Activated T-cell treated with anti-CD3 and anti-CD28 coated beads, Interleukin-2, amount 50 U/mL, for 48 hours (primary cell): ENCODE measurements around the gene BAIAP2.

Source experiments
- DNase-seq, 2 experiments: peaks; one replicate each; pipeline ENCODE4 v3.0.0-alpha.2; 2020

Gene BAIAP2

DNA sequence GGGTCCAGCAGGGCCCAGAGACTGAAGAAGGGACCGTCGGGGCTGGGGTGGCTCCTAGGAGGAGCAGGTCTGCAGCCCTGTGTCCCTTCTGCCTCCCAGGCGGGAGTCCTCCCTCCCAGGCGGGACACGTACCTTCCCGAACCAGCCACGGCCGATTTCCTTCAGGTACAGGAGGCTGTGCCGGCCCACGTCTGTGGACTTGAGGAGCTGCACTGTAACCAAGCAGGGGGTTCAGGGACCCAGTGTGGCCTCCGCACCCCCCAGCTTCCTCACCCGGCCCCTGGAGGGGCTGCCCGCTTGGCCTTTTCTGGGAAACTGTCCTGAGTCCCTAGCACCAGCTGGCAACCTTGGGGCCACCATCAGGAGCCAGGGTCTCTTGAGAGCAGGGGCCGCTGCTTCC is 93.4 kb downstream of the BAIAP2 start:
- no peak for DNase-seq

DNA sequence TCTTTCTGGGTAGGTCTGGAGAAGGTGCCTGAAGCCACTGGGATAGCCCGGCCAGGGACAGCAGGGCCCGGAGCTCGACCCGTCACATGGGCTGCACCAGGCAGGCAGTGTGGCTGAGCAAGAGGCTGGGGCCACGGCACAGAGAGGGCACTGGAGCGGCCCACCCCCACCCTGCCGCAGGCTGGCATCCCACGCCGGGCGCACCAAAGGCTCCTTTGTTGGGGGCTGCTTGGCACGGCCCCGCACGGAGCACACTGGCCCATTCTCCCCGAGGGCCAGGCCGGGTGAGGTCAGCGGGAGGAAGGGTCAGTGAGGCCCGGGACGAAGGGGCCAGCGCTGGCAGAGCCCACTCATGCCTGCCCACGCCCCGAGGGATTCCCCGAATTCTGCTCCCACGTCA is 93.8 kb downstream of the BAIAP2 start:
- no peak for DNase-seq

DNA sequence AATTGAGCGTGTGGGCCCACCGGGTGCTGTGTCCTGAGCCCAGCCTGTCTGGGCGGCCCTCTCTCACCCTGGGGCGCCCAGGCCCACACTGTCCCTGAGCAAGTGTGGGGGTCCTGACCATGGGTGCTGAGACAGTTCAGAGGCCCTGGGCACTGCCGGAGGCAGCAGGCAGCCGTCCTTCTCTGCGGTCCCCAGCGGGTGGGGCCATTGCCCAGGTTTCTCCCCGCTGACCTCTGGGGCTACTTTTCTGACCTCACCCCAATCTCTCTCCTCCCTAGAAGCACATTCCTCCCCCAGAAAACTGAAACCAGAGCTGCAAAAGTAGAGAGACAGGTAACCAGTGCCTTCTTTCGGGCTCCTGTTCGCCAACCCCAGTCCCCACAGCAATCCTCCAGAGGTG is 94.3 kb downstream of the BAIAP2 start:
- DNase-seq: no peak

DNA sequence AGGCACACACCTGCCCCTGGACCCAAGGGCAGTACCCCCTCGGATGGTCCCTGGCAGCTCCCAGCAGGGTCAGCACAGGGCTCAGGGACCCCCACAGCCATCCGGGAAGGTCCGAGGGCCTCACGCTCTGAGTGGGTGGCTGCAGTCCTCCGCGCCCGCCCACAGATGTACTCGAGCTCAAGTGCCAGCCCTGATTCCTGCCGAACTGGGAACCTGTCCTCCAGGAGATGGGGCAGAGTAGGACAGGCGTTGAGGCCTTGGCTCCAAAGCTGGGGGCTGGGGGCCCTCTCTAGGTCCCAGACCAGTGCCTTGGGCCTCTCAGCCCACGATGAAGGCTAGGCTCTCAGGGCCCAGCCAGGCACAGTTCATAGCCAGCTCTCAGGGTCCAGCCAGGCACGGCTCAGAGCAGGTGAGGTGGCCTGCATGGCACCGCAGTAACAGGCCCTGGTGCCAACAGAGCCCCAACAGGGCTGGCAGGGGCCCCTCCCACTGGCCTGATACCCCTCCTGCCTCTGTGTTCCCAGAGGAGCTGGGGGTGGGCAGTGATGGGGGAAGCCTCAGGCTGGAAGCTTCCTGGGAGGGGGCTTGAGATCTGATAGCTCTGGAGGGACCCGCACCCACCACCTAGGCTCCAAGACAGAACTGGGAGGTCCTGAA is 94.9 kb downstream of the BAIAP2 start:
- no peak for DNase-seq

DNA sequence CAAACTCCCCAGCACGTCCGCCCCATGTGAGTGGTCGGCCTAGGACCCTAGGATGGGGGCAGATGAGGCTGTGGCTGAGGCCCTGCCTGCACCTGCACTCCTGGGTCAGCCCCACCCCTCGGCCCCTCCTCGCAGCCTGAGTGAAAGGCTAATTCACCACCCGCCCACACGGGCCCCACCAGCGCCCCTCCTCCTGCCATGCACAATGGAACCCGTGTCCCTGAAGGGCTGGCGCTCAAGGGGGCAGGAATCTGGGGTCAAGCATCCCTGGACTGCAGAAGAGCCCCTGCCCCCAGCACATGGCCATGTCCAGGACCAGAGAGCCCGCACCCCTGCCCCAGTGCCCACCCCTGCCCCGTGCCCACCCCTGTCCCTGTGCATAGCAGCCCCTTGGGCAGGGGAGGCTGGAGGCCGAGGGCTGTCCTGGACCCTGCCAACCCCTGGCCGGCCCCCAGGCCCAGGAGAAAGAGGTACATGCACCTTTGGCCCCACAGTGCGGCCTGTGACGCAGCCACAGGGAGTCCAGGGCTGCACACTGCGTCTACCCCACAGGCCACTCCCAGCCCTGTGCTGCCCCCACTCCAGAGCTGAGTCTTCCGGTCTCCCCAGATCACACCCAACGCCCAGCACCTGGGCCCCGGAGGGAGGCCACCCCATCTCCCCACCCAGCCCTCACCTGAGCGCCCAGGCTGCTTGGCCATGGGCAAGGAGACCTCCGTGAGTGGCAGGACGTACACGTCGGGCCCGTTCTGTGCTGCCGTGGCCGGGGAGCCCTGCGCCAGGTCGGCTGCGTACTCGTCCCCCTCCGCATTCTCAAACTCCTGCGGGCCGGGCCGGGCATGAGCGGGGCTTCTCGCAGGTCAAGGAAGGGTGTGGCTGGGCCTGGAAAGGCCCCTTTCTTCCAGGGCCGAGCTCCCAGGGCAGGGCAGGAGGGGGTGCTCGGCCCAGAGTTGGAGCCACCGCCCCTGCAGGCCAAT is 95.7 kb downstream of the BAIAP2 start:
- no peak for DNase-seq

DNA sequence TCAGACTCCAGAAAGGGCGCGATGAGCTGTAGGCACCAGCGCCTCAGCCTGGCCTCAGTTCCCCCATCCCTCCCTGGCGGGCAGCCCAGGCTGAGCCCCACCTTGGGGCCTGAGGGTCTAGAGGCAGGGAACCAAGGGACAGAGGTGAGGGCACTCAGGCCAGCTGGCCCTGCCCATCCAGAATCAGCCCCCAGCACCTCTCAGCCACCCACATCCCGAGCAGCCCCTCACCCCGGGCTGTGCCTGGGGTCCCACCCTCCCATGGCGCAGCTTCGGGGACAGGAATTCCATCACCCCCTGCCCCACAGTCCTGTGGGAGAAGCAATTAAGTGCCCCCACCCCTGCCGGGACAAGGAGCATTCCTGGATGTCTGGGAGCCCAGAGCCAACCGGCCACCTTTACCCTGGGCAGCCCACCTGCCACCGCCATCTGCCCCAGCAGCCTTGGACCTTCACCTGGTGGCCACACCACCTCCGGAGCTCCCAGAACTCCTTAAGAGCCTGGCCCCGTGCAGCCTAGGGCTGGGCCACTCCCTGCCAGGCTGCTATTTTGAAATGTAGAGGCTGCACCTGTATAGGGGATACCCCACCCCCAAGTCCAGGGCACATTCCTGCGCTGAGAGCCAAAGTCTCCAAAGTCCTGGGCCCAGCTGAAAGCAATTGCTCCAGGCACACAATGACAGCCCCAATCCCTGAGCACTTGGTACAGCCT is 96.7 kb downstream of the BAIAP2 start:
- no peak for DNase-seq

DNA sequence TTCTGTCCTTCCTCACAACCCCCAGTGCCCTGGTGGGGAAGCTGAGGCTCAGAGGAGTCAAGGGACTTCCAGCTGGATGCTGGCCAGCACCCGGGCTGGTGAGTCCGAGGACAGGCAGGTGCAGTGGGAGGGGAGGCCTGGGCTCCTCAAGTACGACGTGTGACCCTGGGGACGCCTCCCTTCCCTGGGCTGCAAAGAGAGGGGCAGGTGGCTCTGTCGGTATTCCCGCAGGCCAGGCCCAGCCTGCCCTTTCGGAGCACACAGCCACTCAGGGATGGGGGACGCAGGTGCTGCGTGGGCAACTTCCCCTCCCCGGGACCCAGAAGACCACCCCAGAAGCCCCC is 97.2 kb downstream of the BAIAP2 start:
- DNase-seq: no peak

DNA sequence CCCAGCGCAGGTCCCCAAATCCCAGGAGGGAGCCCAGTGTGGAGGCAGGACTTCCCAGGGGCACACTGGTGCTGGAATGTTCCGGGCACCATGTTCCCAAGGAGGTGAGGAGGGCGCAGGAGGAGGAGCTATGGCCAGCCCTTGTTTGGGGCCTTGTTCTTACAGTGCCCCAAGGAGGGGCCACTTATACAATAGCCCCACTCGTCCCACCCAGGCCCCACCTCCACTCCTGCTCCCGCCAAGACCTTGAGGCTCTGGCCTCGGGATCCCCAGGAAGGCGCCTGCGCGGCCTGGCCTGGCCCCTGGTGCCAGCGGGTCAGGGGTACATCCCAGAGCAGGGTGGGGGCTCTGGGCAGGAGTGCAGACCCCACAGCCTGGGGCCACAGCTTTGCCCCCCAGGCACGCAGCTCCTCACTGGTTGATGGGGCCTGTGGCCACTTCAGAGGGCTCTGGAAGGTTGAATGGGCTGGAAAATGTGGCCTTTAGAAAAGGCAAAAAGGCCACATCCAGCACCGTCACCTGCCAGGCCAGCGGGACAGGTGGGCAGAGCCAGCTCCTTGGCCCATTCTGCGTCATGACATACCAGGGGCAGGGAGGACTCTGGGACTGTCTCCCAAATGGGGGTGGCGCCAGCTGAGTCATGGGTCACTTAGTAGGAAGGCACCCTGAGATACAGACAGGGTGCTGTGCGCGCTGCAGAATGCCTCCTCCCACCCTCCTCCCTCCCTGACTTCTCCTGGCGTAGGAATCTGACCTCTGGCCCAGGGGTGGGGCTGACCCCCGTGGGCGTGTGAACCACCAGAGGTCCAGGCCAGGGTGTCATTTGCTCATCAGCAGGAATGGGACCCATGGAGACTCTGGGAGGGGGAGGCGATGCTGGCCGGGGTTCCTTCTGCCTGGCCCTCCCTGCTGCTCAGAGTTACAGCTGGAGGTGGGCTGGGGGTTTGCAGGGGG is 98.1 kb downstream of the BAIAP2 start:
- no peak for DNase-seq

DNA sequence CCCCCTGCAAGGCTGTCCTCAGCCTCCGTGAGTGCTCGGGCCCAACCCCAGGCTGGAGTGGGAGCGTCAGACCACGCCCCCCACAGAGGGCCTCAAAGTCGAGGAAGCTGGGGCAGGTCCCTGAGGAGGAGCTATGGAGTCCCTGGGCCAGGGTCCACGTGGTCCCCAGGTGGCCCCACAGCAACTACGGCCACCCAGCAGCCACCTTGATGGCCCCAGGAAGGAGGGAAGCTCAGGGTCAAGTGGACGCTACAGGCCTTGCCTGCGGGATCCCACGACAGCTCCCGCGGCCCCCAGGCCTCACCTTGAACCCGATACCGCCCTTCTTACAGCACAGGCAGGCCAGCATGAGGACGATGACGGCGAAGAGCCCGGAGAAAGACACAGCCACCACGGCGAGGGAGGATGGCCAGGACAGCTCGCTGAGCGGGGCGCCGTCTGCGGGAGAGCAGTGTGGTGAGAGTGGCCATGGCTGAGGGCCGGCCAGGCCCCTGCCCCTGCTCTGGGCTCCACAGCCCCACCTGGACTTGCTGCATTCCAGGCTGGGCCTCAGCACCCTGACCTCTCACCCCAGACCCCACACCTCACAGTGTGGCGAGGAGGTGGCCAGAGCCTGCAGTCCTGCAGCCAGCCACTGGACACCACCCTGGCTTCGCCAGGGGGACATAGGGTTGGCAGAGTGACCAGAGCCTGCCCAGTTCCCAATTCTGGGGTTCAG is 99.3 kb downstream of the BAIAP2 start:
- no peak for DNase-seq

DNA sequence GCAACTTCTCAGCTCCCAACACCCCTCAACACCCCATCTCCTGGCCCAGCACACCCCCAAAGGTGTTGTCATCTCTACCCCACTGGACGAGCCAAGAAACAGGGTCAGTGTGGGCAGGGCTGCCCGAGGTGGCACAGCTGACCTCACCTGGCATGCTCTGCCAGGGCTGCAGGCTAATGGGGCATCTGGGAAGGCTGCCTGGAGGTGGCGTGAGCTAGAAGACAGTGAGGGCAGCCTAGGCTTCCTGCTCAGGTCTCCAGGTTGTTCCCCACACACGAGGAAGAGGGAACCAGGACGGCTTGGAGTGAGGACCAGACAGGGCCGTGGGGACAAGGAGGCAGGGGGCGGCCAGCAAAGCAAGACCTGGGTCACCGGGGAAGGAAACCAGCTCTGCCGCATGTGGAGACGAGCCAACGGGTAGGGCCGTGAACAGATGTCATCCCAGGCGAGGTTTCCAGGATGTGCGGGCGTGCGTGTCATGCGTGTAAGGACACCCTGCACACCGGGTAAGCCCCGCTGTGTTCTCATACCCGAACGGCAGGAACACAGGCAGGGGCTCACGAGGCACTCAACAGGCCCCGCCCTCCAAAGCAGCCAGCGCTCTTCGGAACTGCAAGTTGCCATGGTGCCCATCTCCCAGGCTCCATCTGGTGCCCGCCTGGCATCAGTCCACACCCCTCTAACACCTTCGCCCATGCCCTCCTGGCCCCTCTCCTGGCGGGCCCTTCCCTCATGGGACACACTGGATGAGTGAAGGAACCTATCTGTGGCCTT is 100.7 kb downstream of the BAIAP2 start:
- DNase-seq: no peak

DNA sequence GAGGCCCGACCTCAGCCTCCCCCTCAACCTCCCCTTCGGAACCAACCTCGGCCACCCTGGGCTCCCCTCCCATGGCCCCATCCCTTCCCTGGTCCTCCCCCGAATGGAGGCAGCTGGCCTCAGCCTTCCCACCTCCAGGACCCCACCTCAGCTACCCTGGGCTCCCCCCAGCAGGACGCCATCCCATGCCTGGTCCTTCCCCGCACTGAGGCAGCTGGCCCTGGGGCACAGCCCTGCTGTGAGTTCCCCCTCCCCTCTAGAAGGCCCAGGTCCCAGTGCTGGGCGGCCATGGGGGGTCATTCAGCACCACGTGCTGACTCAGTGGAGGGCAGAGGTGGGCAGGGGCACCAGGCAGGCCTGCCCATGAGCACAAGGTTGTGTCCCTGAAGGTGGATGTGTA is 101.4 kb downstream of the BAIAP2 start:
- DNase-seq: no peak

DNA sequence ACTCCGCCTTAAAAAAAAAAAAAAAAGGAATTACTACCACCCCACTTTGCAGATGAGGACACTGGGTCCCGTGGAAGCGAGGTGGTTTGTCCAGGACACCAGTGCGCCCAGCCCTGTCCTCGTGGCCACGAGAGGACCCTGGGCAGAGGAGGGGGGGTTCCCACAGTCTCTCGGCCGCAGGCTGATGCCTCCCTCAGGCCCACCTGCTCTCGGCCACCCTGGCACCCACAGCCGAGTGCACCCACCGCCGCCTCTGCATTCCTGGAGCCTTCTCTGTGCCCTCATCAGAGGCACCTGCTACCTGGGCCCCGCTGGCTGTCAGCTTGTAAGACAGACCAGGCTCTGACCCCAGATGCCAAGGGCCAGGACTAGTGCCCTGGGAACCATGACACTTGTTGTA is 102.3 kb downstream of the BAIAP2 start:
- no peak for DNase-seq

DNA sequence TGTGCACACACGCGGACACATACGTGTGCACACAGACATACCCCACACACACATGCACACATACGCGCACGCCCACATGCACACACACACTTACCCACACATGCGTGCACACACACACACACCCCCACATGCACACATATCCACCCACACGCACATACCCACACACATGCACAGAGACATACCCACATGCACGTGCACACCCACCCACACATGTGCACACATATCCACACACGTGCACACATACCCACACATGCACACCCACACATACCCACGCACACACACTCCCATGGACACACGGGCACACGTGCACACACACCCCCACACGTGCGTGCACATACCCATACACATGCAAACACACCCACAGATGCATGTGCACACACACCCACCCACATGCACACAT is 103.1 kb downstream of the BAIAP2 start:
- no peak for DNase-seq

DNA sequence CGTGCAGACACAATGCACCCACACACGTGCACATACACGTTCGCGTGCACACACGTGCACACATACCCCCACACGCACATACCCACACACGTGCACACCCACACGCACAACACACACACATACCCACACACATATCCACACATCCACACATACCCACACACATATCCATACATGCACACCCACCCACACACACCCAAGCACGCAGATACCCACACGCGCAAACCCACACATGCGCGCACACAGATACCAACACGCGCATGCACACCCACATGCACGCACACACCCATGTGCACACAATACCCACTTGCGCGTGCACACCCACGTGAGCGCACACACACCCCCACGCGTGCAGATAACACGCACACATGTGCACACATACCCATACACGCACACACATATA is 103.5 kb downstream of the BAIAP2 start:
- DNase-seq: no peak

DNA sequence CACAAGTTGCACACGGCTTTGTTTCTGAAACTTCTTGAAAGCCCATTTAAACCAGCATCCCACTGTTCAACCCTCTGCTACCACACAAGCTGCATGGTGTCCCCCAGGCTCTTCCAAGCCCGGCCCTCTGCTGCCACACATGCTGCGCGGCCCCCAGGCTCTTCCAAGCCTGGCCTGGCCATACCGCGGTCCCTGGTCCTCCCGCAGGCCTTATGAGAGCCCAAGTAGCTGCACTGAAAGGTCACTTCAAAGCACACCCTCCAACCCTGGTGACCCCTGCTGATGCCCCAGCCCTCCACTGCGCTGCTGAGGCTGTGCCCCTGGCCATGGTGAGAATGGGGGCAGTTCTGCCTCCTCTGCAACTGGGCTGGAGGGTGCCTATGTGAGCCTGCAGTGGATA is 104.5 kb downstream of the BAIAP2 start:
- DNase-seq: no peak

DNA sequence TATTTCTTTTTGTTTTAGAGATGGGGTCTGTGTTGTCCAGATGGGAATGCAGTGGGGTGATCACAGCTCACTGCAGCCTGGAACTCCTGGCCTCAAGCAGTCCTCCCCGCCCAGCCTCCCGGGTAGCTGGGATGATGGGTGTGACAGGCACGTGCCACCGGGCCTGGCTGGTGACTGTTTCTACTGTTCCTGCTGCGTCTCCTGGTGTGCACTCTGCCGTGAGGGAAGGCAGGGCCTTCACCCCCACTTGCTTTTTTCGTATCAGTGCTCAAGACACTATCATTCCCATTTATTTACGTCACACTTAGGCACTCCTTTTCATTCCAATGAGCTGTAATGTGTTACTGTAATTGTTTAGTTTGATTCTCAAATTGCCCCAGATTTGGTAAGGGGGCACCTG is 105.1 kb downstream of the BAIAP2 start:
- no peak for DNase-seq

DNA sequence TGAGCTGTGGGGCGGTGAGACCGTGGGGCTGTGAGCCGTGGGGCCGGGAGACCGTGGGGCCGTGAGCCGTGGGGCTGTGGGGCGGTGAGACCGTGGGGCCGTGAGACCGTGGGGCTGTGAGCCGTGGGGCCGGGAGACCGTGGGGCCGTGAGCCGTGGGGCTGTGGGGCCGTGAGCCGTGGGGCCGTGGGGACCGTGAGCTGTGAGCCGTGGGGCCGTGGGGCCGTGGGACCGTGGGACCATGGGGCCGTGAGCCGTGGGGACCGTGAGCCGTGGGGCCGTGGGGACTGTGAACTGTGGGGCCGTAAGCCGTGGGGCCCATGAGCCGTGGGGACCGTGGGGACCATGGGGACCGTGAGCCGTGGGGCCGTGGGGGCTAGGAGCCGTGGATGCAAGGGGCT is 105.7 kb downstream of the BAIAP2 start:
- no peak for DNase-seq

DNA sequence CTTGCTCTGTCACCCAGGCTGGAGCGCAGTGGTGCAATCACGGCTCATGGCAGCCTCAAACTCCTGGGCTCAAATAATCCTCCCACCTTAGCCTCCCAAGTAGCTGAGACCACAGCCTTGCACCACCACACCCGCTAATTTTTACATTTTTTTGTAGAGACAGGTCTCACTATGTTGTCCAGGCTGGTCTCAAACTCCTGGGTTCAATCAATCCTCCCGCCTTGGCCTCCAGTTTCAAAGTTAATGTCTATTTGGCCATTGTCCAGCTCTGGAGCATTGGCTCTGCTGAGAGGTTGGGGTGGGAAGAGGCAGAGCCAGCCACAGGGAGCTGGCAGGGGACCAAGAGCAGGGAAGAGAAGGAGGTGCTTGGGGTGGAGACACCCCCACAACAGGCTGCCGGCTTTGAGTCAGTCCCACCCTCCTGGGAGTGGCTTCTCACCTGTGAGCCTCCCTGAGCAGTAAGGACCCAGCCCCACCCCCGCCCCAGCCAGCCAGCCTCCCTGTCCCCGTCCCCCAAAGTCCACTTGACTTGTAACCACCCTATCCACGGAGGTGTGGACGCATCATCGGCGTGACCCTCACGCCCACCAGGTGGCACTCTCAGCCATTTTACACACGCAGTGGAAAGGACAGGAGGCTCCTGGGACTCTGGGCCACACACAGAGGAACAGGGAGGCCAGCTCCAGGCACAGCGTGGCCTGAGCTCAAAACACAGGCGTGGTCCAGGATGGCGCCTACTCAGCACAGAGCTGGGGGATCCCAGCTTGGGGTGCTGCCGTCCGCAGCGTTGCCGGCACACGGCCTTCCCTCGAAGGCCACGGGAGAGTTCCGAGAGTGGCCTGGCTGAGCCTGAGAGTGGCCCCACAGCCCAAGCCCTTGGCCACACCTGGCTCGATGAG is 107.6 kb downstream of the BAIAP2 start:
- peak; percentile 74 to 75 for DNase-seq

DNA sequence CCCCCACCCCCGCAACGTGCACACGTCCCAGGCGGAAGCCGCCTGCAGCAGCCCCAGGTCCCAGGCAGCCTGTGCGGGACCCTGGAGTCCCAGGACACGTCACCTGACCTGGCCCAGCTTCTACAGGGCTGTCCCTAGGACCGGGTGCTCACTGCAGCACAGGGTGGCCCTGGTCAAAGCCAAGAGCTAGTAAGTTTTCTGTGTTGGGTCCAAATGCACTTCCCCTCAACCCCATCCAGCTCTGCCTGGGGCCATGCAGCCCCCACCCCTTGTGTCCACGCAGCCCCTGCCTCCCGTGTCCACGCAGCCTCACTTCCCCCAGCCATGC is 108.2 kb downstream of the BAIAP2 start:
- DNase-seq: no peak

DNA sequence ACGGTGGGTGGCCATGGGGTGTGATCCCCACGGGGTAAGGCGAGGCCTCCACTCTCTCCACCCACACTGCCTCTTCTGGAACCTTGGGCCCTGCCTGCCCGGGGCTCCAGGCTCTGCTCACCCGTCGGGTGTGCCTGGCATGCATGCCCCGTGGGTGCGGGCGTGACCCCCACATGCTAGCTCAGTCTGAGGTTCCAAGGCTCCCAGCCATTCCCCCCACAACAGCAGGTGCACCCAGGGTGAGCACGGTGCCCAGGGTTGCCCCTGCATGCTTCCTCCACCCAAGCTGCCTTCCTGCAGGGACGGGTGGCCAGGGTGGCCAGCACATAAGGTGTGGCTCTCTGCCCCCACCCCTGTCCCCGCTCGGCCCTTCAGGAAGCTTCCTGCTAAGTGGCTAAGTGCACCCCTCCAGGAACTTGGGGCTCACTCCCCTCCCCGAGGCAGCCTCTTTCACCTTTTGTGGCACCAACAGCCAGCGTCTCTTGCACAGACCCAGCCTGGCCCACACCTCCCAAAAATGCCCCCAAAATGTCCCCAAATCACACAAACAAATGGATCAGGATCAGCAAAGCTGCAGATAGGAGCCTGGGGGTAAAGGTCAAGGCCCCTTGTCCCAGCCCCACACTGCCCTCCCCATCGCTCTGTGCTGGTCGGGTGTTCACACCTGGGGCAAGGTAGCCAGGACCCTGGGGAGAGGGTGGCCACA is 108.9 kb downstream of the BAIAP2 start:
- no peak for DNase-seq
